K562 (cell line): ENCODE measurements around the gene CYB5D1. TPM values are rescaled to one million over a fixed set of nuclear protein-coding genes. Genes with fewer than 3 reads are reported as not detected.

ENCODE experiments used
- ATF3 ChIP-seq, 2 experiments: fragments of 450-650 bp in 1 of 2; sonication (generic) in 1 of 2; formaldehyde crosslinking in 1 of 2; IDR thresholded peaks in 1 of 2; conservative IDR thresholded peaks in 1 of 2; 2 replicates each; pipeline versions ENCODE4 v1.6.1 to v1.8.1; 2016 to 2023; ENCODE audit warnings: mild to moderate bottlenecking in 2 of 2, moderate library complexity in 2 of 2, inconsistent platforms in 1 of 2, missing genetic modification reagents in 1 of 2
- FOXP1 ChIP-seq: sonication (generic); formaldehyde crosslinking; IDR thresholded peaks from 2 replicates; pipeline ENCODE4 v1.8.0; 2022; ENCODE audit warnings: mild to moderate bottlenecking, missing genetic modification reagents
- HNRNPH1 ChIP-seq: fragments of 200-400 bp; formaldehyde crosslinking; optimal IDR thresholded peaks from 2 replicates; pipeline ENCODE3; 2017; ENCODE audit warnings: low read depth, mild to moderate bottlenecking, low read length, moderate library complexity
- HOXB6 ChIP-seq: fragments of 250-450 bp; sonication (Bioruptor Pico); IDR thresholded peaks from 2 replicates; pipeline ENCODE4 v1.5.1; 2022; ENCODE audit warnings: mild to moderate bottlenecking, borderline replicate concordance
- MITF ChIP-seq: IDR thresholded peaks from 2 replicates; pipeline ENCODE4 v1.6.1; 2014; ENCODE audit warnings: antibody characterized with exemption
- PHF8 ChIP-seq: fragments of 200-600 bp; sonication (generic); IDR thresholded peaks from 2 replicates; pipeline ENCODE4 v1.6.1; 2012; ENCODE audit warnings: mixed run types, mild to moderate bottlenecking, inconsistent platforms, low read length, moderate library complexity, borderline replicate concordance
- SRF ChIP-seq, 2 experiments: fragments of 250-450, 450-650 bp in 1 of 2; sonication (Bioruptor Pico) in 1 of 2; sonication (generic) in 1 of 2; formaldehyde crosslinking; IDR thresholded peaks; 2 replicates each; pipeline versions ENCODE4 v1.5.0 to v1.5.1; 2020 to 2022; ENCODE audit warnings: mild to moderate bottlenecking in 1 of 2, missing genetic modification reagents in 1 of 2
- polyA plus RNA-seq, 8 experiments: library from polyadenylated mRNA; depleted of rRNA in 4 of 8; stranded (reverse) in 5 of 8; unstranded in 3 of 8; fragments of >200 nt; fragmentation: Nextera tagmentation in 2 of 8; fragmentation: Illumina TruSeq in 1 of 8; extraction: Ambion mirVana in 2 of 8; extraction: Trizol in 1 of 8; gene quantifications; 2 replicates each; pipeline versions ENCODE4 v1.2.1 to v1.2.3, GENCODE V29; 2011 to 2014; ENCODE audit warnings: inconsistent platforms in 1 of 8, missing spikeins in 1 of 8
- total RNA-seq, 7 experiments: library from RNA; depleted of rRNA in 6 of 7; stranded (reverse); fragments of >200 nt in 6 of 7; fragmentation: Illumina TruSeq in 2 of 7; extraction: Trizol in 2 of 7; gene quantifications; 2 replicates each; pipeline versions ENCODE4 v1.2.1 to v1.2.3, GENCODE V29; 2011 to 2021; ENCODE audit warnings: low replicate concordance in 1 of 7

Gene CYB5D1
- total and polyA plus RNA-seq, 9 of the 15 experiments (the other 6 are each of a cell fraction or from before 2014, with no cell fraction given), result 2.4 to 7.9 (median 5.7) TPM

GRCh38 chr17:7843257-7843535, 14.6 kb upstream of the CYB5D1 start (continued):
- TF ChIP-seq ATF3 (IDR thresholded peaks at IDR 0.05), result no peak
- TF ChIP-seq ATF3 (CRISPR knock-in tag; conservative IDR thresholded peaks at IDR 0.05), result no peak
- TF ChIP-seq HNRNPH1, result no peak
- no peak for TF ChIP-seq MITF
- no peak for TF ChIP-seq FOXP1
- TF ChIP-seq PHF8, result peak; percentile 35; the same call in 1 of the 2 replicates
- TF ChIP-seq SRF (CRISPR knock-in tag; IDR thresholded peaks at IDR 0.05), result no peak
- no peak for TF ChIP-seq HOXB6 (CRISPR knock-in tag)
